KOPT-K1 (cell line): ENCODE data around the gene TCERG1L.
A peak's percentile ranks its signal among the peaks of the same experiment; 100 is the strongest.

Experiments used
- H3K27ac ChIP-seq: fragments of 200-600 bp; sonication (generic); 2 replicates; pipeline ENCODE4 v1.5.1; 2016; ENCODE audit warnings: antibody characterized with exemption, mild to moderate bottlenecking, low read depth, low read length; ENCODE audit not compliant: poor library complexity, severe bottlenecking
- H3K36me3 ChIP-seq: fragments of 200-600 bp; sonication (generic); 2 replicates; pipeline ENCODE4 v1.5.1; 2017; ENCODE audit warnings: antibody characterized with exemption, mild to moderate bottlenecking, low read length, moderate library complexity; ENCODE audit not compliant: insufficient read depth
- H3K9me3 ChIP-seq: fragments of 200-600 bp; sonication (generic); 2 replicates; pipeline ENCODE4 v1.5.1; 2017; ENCODE audit warnings: antibody characterized with exemption, low read length, mild to moderate bottlenecking; ENCODE audit not compliant: insufficient read depth, poor library complexity, severe bottlenecking

Gene TCERG1L

DNA sequence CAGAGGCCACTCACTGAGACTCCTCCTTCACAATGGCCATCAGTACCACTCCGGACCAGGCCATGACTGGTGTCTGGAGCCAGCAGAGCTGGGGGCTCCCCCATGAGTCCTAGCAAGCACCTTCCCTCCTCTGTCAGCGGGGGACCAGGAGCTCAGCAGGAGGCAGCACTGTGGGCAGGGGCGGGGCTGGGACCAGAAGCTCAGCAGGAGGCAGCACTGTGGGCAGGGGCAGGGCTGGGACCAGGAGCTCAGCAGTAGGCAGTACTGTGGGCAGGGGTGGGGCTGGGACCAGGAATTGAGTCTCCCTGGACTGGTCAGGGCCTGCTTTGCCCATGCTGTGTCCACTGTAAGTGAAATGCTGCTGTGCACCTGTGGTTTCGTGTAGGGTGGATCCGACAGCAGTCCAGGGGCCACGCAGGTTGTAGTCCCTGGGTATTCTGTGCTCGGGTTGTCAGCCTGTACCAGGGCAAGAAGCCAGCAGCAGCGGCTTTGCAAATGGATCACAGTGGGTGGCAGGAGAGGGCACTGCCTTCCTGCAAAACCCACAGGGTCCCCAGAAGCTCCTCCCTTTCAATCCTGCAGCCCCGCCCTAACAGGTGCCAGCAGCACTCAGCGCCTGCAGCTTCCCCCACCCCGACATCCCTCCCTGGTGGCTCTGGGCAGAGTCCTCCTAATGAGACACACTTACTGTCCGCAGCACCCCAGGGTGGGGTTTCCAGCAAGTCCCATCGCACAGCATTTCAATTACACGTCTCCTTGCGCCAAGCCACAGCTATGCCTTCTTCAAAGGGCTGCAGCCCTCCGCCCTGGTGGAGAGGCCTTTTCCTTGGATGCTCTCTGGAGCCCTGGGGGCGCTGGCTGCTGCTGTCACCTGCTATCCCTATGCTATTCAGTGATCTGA lies 220.5 kb downstream of the TCERG1L start:
- Histone ChIP-seq H3K27ac (peak overlapping the region; percentile 98), H3K9me3 (no peaks in the 10 kb centered on the region), H3K36me3 (no peaks in the 10 kb centered on the region)

DNA sequence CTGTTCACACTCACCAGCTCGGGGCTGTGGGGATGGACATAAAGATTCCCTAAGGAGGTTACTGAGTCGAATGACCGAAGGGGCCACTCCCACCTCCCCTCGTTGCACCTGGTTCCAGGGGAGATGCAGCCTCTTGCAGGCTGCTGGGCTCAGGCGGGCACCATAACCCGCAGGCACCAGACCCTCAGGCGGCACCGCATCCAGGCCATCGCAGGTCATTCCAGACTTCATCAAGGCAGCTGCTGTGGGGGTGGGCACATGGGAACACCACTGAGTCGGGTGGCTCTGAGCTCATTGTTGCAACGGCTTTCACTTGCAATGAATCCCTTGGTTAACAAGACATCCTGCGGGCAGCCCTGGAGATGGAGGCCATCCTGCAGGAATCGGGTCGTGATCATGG lies 221.7 kb downstream of the TCERG1L start:
- H3K27ac ChIP-seq, result peak overlapping the region; percentile 98
- H3K9me3 ChIP-seq, result no peaks in the 10 kb centered on the region
- no peaks in the 10 kb centered on the region for H3K36me3 ChIP-seq

- H3K9me3 ChIP-seq, result no peaks in the 10 kb centered on the region
- H3K36me3 ChIP-seq, result no peaks in the 10 kb centered on the region
- H3K27ac ChIP-seq, result peak overlapping the region; percentile 98
Measured at GRCh38 chr10:131089150-131089549, 222.4 kb downstream of the TCERG1L start.

DNA sequence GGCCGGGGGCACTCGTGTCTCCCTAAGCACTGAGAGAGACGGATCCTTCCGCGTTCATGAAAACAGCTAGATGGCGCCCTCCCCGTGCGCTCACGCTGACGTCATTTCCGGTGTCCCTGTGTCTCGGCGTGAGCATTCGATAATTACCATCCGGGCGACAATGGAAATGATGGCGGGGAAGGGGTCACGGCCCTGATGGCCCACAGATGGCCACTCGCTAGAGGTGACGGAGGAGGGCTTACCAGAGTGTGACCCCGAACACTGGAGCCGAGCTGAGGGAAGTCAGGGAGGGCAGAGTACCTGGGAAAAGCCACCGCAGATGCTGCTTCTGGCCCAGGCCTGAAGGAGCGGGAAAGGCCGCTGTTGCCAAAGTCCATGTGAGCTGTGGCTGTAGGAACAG lies 222.9 kb downstream of the TCERG1L start:
- Histone ChIP-seq H3K27ac (peak overlapping the region; percentile 98), H3K36me3 (no peaks in the 10 kb centered on the region), H3K9me3 (no peaks in the 10 kb centered on the region)

- H3K36me3 ChIP-seq, result no peaks in the 10 kb centered on the region
Measured at GRCh38 chr10:131087464-131088215, 223.9 kb downstream of the TCERG1L start.

DNA sequence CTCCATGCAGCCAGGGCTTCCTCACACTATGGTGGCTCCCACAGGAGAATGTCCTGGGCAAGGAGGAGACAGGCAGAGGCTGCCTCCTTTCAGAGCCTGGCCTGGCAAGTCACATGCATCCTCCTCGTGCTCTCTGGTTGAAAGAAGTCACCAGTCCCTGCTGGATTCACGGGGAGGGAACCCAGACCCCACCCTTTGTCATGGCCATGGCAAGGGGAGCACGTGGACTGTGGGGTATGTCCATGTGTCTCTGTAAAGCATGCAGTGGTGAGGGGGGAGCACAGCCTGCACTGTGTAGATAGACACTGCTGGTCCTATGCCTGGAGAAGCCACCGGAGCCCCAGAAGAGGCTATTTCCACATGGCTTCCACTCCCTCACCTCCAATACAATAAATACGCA lies 225.0 kb downstream of the TCERG1L start:
- Histone ChIP-seq H3K36me3 (no peaks in the 10 kb centered on the region), H3K9me3 (no peaks in the 10 kb centered on the region), H3K27ac (peak overlapping the region; percentile 98)

More at GRCh38 chr10:131087464-131088215, 223.9 kb downstream of the TCERG1L start:
- no peaks in the 10 kb centered on the region for H3K9me3 ChIP-seq
- peak overlapping the region; percentile 98 for H3K27ac ChIP-seq

DNA sequence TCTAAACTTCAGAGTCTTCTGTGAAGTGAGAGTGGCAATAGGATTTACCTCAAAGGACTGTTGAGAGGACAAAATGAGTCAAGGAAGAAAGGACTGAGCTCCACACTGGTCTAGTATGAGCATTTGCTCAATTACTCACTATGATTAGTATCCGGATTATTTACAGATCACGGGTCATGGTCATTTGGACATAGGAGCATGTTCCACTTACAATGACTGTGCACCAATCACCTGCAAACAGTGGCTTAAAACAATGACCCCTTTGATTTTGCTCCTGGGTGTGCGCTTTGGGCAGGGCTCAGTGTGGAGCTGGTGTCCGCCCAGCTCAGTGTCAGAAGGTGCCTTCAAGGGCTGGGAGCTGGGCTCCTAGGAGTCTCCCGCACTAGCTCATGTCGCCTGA lies 225.4 kb downstream of the TCERG1L start:
- Histone ChIP-seq H3K36me3 (no peaks in the 10 kb centered on the region), H3K27ac (peak overlapping the region; percentile 98), H3K9me3 (no peaks in the 10 kb centered on the region)

DNA sequence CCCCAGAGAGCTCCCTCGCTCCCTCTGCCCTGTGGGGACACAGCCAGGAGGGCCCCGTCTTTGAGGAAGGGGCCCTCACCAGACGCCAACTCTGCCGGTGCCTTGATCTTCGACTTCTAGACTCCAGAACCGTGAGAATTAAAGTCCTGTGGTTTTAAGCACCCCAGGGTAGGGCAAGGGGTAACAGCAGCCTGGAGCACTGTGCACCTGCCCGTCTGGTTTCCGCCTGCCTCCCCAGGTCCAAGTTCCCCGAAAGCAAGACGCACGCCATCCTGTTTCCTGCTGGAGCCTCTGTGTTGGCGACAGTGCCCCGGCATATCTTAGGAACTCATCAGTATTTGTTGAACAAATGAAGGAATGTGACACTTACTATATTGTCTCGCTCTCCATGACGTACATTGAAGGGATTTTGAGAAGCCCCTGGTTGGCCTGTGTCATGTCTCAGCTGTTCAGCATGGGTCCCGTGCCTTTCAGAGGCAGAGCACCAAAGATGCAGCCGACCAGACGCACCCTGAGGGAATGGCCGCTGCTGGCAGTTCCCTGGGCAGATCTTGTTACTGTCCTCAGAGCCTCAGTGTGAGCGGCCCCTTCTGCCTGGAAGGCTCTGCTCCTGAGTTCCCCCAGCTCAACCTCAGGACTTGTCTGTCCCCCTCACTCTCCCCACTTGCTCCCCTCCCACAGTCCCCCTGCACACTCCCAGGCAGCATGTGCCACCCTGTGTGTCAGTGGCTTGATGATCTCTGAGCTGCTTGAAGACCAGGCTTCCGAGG lies 226.2 kb downstream of the TCERG1L start:
- peak overlapping the region; percentile 98 for H3K27ac ChIP-seq
- no peaks in the 10 kb centered on the region for H3K9me3 ChIP-seq
- H3K36me3 ChIP-seq, result 0 out of 2 replicates have a peak, but pooled peaks cover 7% of the 10 kb centered on the region

DNA sequence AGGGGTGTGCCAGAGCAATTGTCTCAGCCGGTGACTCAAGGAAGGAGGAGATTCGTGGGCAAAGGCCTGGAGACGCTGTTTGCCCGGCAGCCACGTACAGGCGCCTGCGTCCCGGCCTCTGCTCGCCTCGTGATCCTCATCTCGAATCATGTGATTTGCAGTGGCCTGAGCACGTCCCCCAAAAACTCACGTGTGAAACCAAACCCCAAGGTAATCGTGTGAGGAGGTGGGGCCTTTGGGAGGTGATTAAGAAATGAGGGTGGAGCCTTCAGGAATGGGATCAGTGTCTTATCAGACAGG lies 226.8 kb downstream of the TCERG1L start:
- Histone ChIP-seq H3K9me3 (no peaks in the 10 kb centered on the region), H3K27ac (peak overlapping the region; percentile 98), H3K36me3 (peaks cover 11% of the 10 kb centered on the region; the same call in 1 of the 2 replicates)

- Histone ChIP-seq H3K9me3 (no peaks in the 10 kb centered on the region), H3K27ac (peak overlapping the region; percentile 98), H3K36me3 (peaks cover 17% of the 10 kb centered on the region; the same call in 1 of the 2 replicates)
Measured at GRCh38 chr10:131083915-131084790, 227.4 kb downstream of the TCERG1L start.

GRCh38 chr10:131082991-131083481 lies 228.5 kb downstream of the TCERG1L start:
- H3K27ac ChIP-seq, result peak overlapping the region; percentile 98
- H3K9me3 ChIP-seq, result no peaks in the 10 kb centered on the region
- peaks cover 21% of the 10 kb centered on the region; the same call in 1 of the 2 replicates for H3K36me3 ChIP-seq

- Histone ChIP-seq H3K27ac (peak overlapping the region; percentile 98), H3K36me3 (peaks cover 21% of the 10 kb centered on the region; the same call in 1 of the 2 replicates), H3K9me3 (no peaks in the 10 kb centered on the region)
Measured at GRCh38 chr10:131082201-131082850, 229.2 kb downstream of the TCERG1L start.

GRCh38 chr10:131081786-131082185 lies 229.7 kb downstream of the TCERG1L start:
- H3K27ac ChIP-seq, result peak overlapping the region; percentile 98
- no peaks in the 10 kb centered on the region for H3K9me3 ChIP-seq

More at GRCh38 chr10:131081786-131082185, 229.7 kb downstream of the TCERG1L start:
- H3K36me3 ChIP-seq, result peaks cover 21% of the 10 kb centered on the region; the same call in 1 of the 2 replicates
